ENCODE results near the gene DDRGK1.

The DDRGK1 gene

GRCh38 chr20:3168079-3168828 is 36.2 kb downstream of the DDRGK1 start:
- no peak for DNase-seq (ENCODE audit: low read depth, low spot score)
- no peak for TF ChIP-seq CTCF (IDR thresholded peaks at IDR 0.05; ENCODE audit: insufficient read depth, low read length, missing control alignments)
- CTCF ChIA-PET = no interaction called here
- no peak overlapping the region for H3K4me3 ChIP-seq (ENCODE audit: low read depth, low read length)
- POLR2A ChIA-PET = interaction anchor here (0.6 kb wide), 1 partner anchor 10 kb away, joined by 3 read pairs; no protein-coding TSS in a partner anchor

- no peak for TF ChIP-seq CTCF (IDR thresholded peaks at IDR 0.05; ENCODE audit: insufficient read depth, low read length, missing control alignments)
- POLR2A ChIA-PET = no interaction called here
- no peak overlapping the region for H3K4me3 ChIP-seq (ENCODE audit: low read depth, low read length)
- CTCF ChIA-PET = no interaction called here
- no peak for DNase-seq (ENCODE audit: low read depth, low spot score)
Observed at GRCh38 chr20:3167738-3168078, 36.8 kb downstream of the DDRGK1 start.

- CTCF ChIA-PET = no interaction called here
- POLR2A ChIA-PET = no interaction called here
- no peak overlapping the region for H3K4me3 ChIP-seq (ENCODE audit: low read depth, low read length)
- DNase-seq (ENCODE audit: low read depth, low spot score) = no peak
- TF ChIP-seq CTCF (IDR thresholded peaks at IDR 0.05; ENCODE audit: insufficient read depth, low read length, missing control alignments) = no peak
Observed at GRCh38 chr20:3166913-3167342, 37.6 kb downstream of the DDRGK1 start.

GRCh38 chr20:3166338-3166912 is 38.1 kb downstream of the DDRGK1 start:
- no peak overlapping the region for H3K4me3 ChIP-seq (ENCODE audit: low read depth, low read length)
- ChIA-PET POLR2A (no interaction called here), CTCF (no interaction called here)
- DNase-seq (ENCODE audit: low read depth, low spot score) = no peak
- no peak for TF ChIP-seq CTCF (IDR thresholded peaks at IDR 0.05; ENCODE audit: insufficient read depth, low read length, missing control alignments)

- no peak for TF ChIP-seq CTCF (IDR thresholded peaks at IDR 0.05; ENCODE audit: insufficient read depth, low read length, missing control alignments)
- POLR2A ChIA-PET = no interaction called here
- no peak for DNase-seq (ENCODE audit: low read depth, low spot score)
- CTCF ChIA-PET = no interaction called here
- no peak overlapping the region for H3K4me3 ChIP-seq (ENCODE audit: low read depth, low read length)
Observed at GRCh38 chr20:3165473-3166337, 38.8 kb downstream of the DDRGK1 start.

- POLR2A ChIA-PET = no interaction called here
- CTCF ChIA-PET = no interaction called here
- DNase-seq (ENCODE audit: low read depth, low spot score) = no peak
- H3K4me3 ChIP-seq (ENCODE audit: low read depth, low read length) = no peak overlapping the region
- TF ChIP-seq CTCF (IDR thresholded peaks at IDR 0.05; ENCODE audit: insufficient read depth, low read length, missing control alignments) = no peak
Observed at GRCh38 chr20:3164763-3165410, 39.6 kb downstream of the DDRGK1 start.
